Liver (tissue), 9 donors: ENCODE measurements around the gene VSIG10L2. TPM values are rescaled to one million over a fixed set of nuclear protein-coding genes. Genes with fewer than 3 reads are reported as not detected.

Source experiments
- DNase-seq: peaks from one replicate; pipeline ENCODE4 v3.0.0-alpha.2; 2017; ENCODE audit warnings: low spot score
- H3K27ac ChIP-seq, 2 donors: one replicate each; pipeline ENCODE4 v1.7.0; 2013; ENCODE audit warnings: inconsistent platforms in 2 of 2, low read length in 2 of 2, control low read depth in 1 of 2, low read depth in 1 of 2, mild to moderate bottlenecking in 1 of 2
- H3K27me3 ChIP-seq, 4 donors: one replicate each; pipeline versions ENCODE4 v1.6.1 to v1.7.0; 2013; ENCODE audit warnings: low read length in 3 of 4, inconsistent platforms in 1 of 4, mild to moderate bottlenecking in 1 of 4, moderate library complexity in 1 of 4; ENCODE audit not compliant: control insufficient read depth in 4 of 4, insufficient read depth in 4 of 4
- H3K36me3 ChIP-seq, 4 donors: one replicate each; pipeline versions ENCODE4 v1.6.1 to v1.7.0; 2013; ENCODE audit warnings: low read length in 3 of 4, mild to moderate bottlenecking in 3 of 4, low read depth in 1 of 4, moderate library complexity in 1 of 4; ENCODE audit not compliant: control insufficient read depth in 4 of 4, insufficient read depth in 3 of 4
- H3K4me1 ChIP-seq, 4 donors: one replicate each; pipeline versions ENCODE4 v1.6.1 to v1.7.0; 2013; ENCODE audit warnings: low read length in 3 of 4, mild to moderate bottlenecking in 3 of 4, moderate library complexity in 1 of 4; ENCODE audit not compliant: control insufficient read depth in 4 of 4, insufficient read depth in 4 of 4
- H3K4me3 ChIP-seq, 3 donors: one replicate each; pipeline versions ENCODE4 v1.6.1 to v1.7.0; 2013; ENCODE audit warnings: low read length in 3 of 3, control low read depth in 1 of 3, low read depth in 1 of 3, mild to moderate bottlenecking in 1 of 3
- H3K9ac ChIP-seq, 2 donors: one replicate each; pipeline ENCODE4 v1.7.0; 2013; ENCODE audit warnings: low read length in 2 of 2, mild to moderate bottlenecking in 2 of 2, moderate library complexity in 2 of 2, control low read depth in 1 of 2, low read depth in 1 of 2
- H3K9me3 ChIP-seq, 4 donors: one replicate each; pipeline versions ENCODE4 v1.6.1 to v1.7.0; 2013; ENCODE audit warnings: low read length in 3 of 4; ENCODE audit not compliant: control insufficient read depth in 4 of 4
- EGR1 ChIP-seq, 2 donors: IDR thresholded peaks; 2 replicates each; pipeline ENCODE4 v1.6.1; 2016 to 2018; ENCODE audit warnings: antibody characterized with exemption in 2 of 2, low read depth in 2 of 2
- FOXA1 ChIP-seq: IDR thresholded peaks from 2 replicates; pipeline ENCODE4 v1.6.1; 2016; ENCODE audit warnings: antibody characterized with exemption
- FOXA2 ChIP-seq: IDR thresholded peaks from 2 replicates; pipeline ENCODE4 v1.6.1; 2016; ENCODE audit warnings: antibody characterized with exemption
- GABPA ChIP-seq, 2 donors: IDR thresholded peaks in 1 of 2; conservative IDR thresholded peaks in 1 of 2; 2 replicates each; pipeline ENCODE4 v1.6.1; 2016; ENCODE audit warnings: antibody characterized with exemption in 2 of 2, mild to moderate bottlenecking in 1 of 2, moderate library complexity in 1 of 2
- HNF4A ChIP-seq, 2 donors: conservative IDR thresholded peaks; 2 replicates each; pipeline ENCODE4 v1.6.1; 2016; ENCODE audit warnings: antibody characterized with exemption in 2 of 2, mild to moderate bottlenecking in 2 of 2
- HNF4G ChIP-seq: IDR thresholded peaks from 2 replicates; pipeline ENCODE4 v1.6.1; 2016; ENCODE audit warnings: antibody characterized with exemption
- JUND ChIP-seq, 2 donors: IDR thresholded peaks; 2 replicates each; pipeline ENCODE4 v1.6.1; 2016; ENCODE audit warnings: antibody characterized with exemption in 2 of 2
- MAX ChIP-seq: IDR thresholded peaks from 2 replicates; pipeline ENCODE4 v1.6.1; 2016; ENCODE audit warnings: antibody characterized with exemption
- NR2F2 ChIP-seq: IDR thresholded peaks from 2 replicates; pipeline ENCODE4 v1.6.1; 2016; ENCODE audit warnings: antibody characterized with exemption
- RAD21 ChIP-seq, 2 donors: IDR thresholded peaks; 2 replicates each; pipeline ENCODE4 v1.6.1; 2016; ENCODE audit warnings: antibody characterized with exemption in 2 of 2, mild to moderate bottlenecking in 2 of 2
- REST ChIP-seq: IDR thresholded peaks from 2 replicates; pipeline ENCODE4 v1.6.1; 2016; ENCODE audit warnings: antibody characterized with exemption, mild to moderate bottlenecking
- RXRA ChIP-seq, 2 donors: IDR thresholded peaks; 2 replicates each; pipeline ENCODE4 v1.6.1; 2017 to 2018; ENCODE audit warnings: antibody characterized with exemption in 2 of 2, mild to moderate bottlenecking in 1 of 2
- SP1 ChIP-seq: IDR thresholded peaks from 2 replicates; pipeline ENCODE4 v1.6.1; 2018; ENCODE audit warnings: antibody characterized with exemption, mild to moderate bottlenecking
- TAF1 ChIP-seq: conservative IDR thresholded peaks from 2 replicates; pipeline ENCODE4 v1.6.1; 2016; ENCODE audit warnings: antibody characterized with exemption, mild to moderate bottlenecking
- ZBTB33 ChIP-seq: IDR thresholded peaks from 2 replicates; pipeline ENCODE4 v1.6.1; 2016; ENCODE audit warnings: antibody characterized with exemption
- WGBS: extraction: QIAGEN DNeasy Blood & Tissue Kit; methylation state at CpG from one replicate; pipeline ENCODE4 v1.1.7; 2013; 5-methylcytosine and 5-hydroxymethylcytosine counted together
- polyA plus RNA-seq, 2 donors: library from polyadenylated mRNA; stranded (reverse) in 1 of 2; unstranded in 1 of 2; fragments of 200-250 nt in 1 of 2; fragments of >200 nt in 1 of 2; fragmentation: Nextera tagmentation in 1 of 2; extraction: Ambion mirVana in 1 of 2; gene quantifications; one replicate each; pipeline versions ENCODE4 v1.2.1 to v1.2.3, GENCODE V29; 2013 to 2015
- total RNA-seq, 2 donors: library from RNA; depleted of rRNA; stranded (reverse); fragments of >200 nt; gene quantifications; one replicate each; pipeline ENCODE4 v1.2.3, GENCODE V29; 2014
- TF ChIP-seq, protein P1 (sequence below): fragments of 150-350 bp; IDR thresholded peaks from 2 replicates; pipeline ENCODE4 v1.5.1; 2017; ENCODE audit warnings: improper control_type of control experiment, low read depth, low read length; ENCODE audit not compliant: missing input control
- donor health status: healthy.
- donor health status: healthy.
- donor health status: healthy.
- donor health status: healthy.
- donor health status: healthy.

The VSIG10L2 gene
- total and polyA plus RNA-seq, 4 donors = not detected

DNA sequence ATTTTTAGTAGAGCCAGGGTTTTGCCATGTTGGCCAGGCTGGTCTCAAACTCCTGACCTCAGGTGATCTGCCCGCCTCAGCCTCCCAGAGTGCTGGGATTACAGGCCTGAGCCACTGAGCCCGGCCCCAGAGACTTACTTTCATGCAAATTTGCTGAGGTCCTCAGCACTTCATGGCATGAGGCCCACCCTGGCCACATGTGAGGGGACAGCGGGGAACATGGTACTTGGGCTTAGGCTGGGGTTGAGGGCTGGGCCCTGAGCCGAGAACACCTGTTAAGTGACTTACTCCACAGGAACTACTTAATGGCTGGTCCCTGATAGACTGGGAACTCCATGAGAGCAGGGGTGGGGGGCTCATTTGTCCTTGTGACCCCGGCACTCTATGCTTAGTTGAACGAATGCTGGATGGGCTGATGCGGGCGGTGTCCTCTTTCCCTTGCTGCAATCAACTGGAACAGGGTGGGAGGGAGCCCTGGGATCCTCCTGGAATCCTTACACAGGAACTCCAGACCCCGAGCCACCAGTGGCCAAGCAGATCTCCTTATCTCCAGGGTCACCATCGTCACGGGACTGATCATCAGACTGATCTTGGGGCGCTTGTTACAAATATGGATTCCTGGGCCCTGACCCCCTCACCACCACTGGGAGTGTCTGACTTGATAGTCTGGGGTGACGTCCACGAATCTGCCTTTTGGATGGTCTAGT is 1.0 kb downstream of the VSIG10L2 start:
- no peaks in the 10 kb centered on the region for H3K27me3 ChIP-seq

DNA sequence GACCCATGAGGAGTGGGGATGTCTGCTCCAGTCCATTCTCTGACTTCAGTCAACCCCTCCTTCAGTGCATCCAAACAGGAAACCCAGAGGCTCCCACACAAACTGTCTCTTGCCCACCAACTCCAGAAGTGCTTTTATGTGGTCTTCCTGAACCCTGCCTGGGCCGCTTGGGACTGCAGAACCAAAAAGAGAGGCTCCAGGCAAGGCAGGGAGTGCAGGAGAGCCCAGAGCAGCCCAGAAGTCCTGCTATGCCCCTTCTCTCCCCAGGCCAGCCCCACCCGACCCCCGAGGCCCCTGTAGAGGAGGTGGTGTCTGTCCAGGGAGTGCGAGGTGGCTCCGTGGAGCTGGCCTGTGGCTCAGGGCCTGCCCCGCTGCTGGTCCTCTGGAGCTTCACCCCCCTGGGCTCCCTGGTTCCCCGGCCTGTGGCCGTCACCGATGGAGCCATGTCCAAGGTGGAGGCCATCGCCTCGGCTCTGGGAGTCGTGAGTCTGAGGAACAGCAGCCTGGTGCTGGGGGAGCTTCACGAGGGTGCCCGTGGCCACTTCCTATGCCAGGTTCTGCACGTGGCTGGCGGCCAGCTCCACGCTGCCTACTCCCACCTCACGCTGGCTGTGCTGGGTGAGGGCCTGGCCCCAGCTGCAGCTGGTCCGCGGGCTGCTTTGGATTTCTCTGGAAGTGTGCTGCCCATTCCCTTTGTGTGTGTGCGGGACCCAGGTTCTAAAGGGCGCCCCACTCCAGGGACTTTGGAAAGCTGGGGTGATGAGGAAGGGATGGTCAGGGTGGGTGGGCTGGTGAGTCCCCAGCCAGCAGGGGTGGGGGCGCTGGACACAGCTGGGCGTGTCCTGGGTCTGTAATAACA is 1.8 kb downstream of the VSIG10L2 start:
- peak; percentile 27 for DNase-seq
- WGBS = 92% methylated on average over 24 of the region's 24 CpGs
- Histone ChIP-seq H3K4me1 (no peaks in the 10 kb centered on the region), H3K4me3 (no peak overlapping the region), H3K9me3 (no peaks in the 10 kb centered on the region), H3K27me3 (no peaks in the 10 kb centered on the region), H3K36me3 (no peaks in the 10 kb centered on the region), H3K27ac (no peak overlapping the region), H3K9ac (no peak overlapping the region)
- TF ChIP-seq HNF4G (no peak), RAD21 (IDR thresholded peaks at IDR 0.05) (no peak), HNF4A (conservative IDR thresholded peaks at IDR 0.05) (no peak), FOXA2 (no peak), SP1 (no peak), ZBTB33 (no peak), RXRA (IDR thresholded peaks at IDR 0.05) (no peak), TAF1 (no peak), MAX (no peak), REST (no peak), JUND (IDR thresholded peaks at IDR 0.05) (no peak)

More for the DNA sequence above, 1.0 kb downstream of the VSIG10L2 start:
- H3K27ac ChIP-seq = no peak overlapping the region
- no peak overlapping the region for H3K9ac ChIP-seq
- TF ChIP-seq ZBTB33 = no peak
- TF ChIP-seq EGR1 (IDR thresholded peaks at IDR 0.05; ENCODE audit: low read depth in 2 of 2) = no peak
- no peak for TF ChIP-seq RAD21 (IDR thresholded peaks at IDR 0.05)
- no peak for TF ChIP-seq RXRA (IDR thresholded peaks at IDR 0.05)
- TF ChIP-seq NR2F2 = no peak
- TF ChIP-seq TAF1 = no peak
- TF ChIP-seq FOXA2 = no peak
- no peak for TF ChIP-seq FOXA1
- no peak for TF ChIP-seq GABPA (IDR thresholded peaks at IDR 0.05 in 1 of 2, conservative IDR thresholded peaks at IDR 0.05 in 1 of 2)
- TF ChIP-seq HNF4G = no peak
- TF ChIP-seq, protein P1, sequence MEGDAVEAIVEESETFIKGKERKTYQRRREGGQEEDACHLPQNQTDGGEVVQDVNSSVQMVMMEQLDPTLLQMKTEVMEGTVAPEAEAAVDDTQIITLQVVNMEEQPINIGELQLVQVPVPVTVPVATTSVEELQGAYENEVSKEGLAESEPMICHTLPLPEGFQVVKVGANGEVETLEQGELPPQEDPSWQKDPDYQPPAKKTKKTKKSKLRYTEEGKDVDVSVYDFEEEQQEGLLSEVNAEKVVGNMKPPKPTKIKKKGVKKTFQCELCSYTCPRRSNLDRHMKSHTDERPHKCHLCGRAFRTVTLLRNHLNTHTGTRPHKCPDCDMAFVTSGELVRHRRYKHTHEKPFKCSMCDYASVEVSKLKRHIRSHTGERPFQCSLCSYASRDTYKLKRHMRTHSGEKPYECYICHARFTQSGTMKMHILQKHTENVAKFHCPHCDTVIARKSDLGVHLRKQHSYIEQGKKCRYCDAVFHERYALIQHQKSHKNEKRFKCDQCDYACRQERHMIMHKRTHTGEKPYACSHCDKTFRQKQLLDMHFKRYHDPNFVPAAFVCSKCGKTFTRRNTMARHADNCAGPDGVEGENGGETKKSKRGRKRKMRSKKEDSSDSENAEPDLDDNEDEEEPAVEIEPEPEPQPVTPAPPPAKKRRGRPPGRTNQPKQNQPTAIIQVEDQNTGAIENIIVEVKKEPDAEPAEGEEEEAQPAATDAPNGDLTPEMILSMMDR = no peak
- H3K36me3 ChIP-seq = no peaks in the 10 kb centered on the region
- no peaks in the 10 kb centered on the region for H3K9me3 ChIP-seq
- peak; percentile 25 for DNase-seq
- H3K4me1 ChIP-seq = peaks cover 0 to 5% (median 1%) of the 10 kb centered on the region in 4 donors
- 95% methylated on average over 14 of the region's 14 CpGs for WGBS
- no peak overlapping the region for H3K4me3 ChIP-seq
